Measurements from ENCODE around the gene PCSK6.

DNA sequence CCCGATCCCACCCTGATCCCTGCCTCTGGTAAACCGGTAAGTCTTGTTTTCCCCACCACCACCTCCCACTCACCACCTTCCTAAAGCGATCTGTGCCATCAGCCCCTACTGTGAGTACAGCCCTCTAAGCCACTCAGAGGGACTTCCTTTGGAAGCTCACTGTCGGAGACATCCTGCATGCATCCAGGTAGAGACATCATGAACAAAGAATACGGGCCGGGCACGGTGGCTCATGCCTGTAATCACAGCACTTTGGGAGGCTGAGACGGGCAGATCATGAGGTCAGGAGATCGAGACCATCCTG lies 13.7 kb upstream of the PCSK6 start:
- TF ChIP-seq NRF1 (IDR thresholded peaks at IDR 0.05; ENCODE audit: low read depth, low read length) (no peak), CEBPB (IDR thresholded peaks at IDR 0.05; ENCODE audit: low read depth, low read length) (no peak), CTCF (IDR thresholded peaks at IDR 0.05; ENCODE audit: control extremely low read depth in 1 of 3, insufficient read depth in 1 of 3, low read depth in 1 of 3, low read length in 3 of 3) (no peak), GABPA (IDR thresholded peaks at IDR 0.05; ENCODE audit: borderline replicate concordance, insufficient read depth, low read length) (no peak), POLR2AphosphoS5 (IDR thresholded peaks at IDR 0.05; ENCODE audit: low read depth, low read length) (no peak)

All from H1 (cell line).